ENCODE measurements around the gene CRACDL. TPM values are rescaled to one million over a fixed set of nuclear protein-coding genes. Genes with fewer than 3 reads are reported as not detected.

CRACDL gene
- total RNA-seq, 1 donor from 2014 or later = 3.0 TPM

GRCh38 chr2:98927027-98927426, 9.0 kb downstream of the CRACDL start:
- no peak for DNase-seq (ENCODE audit: low read depth in 2 of 2)

GRCh38 chr2:98926601-98927000, 9.4 kb downstream of the CRACDL start:
- no peak for DNase-seq (ENCODE audit: low read depth in 2 of 2)

- DNase-seq (ENCODE audit: low read depth in 2 of 2) = no peak
Observed at GRCh38 chr2:98924910-98925309, 11.1 kb downstream of the CRACDL start.

DNA sequence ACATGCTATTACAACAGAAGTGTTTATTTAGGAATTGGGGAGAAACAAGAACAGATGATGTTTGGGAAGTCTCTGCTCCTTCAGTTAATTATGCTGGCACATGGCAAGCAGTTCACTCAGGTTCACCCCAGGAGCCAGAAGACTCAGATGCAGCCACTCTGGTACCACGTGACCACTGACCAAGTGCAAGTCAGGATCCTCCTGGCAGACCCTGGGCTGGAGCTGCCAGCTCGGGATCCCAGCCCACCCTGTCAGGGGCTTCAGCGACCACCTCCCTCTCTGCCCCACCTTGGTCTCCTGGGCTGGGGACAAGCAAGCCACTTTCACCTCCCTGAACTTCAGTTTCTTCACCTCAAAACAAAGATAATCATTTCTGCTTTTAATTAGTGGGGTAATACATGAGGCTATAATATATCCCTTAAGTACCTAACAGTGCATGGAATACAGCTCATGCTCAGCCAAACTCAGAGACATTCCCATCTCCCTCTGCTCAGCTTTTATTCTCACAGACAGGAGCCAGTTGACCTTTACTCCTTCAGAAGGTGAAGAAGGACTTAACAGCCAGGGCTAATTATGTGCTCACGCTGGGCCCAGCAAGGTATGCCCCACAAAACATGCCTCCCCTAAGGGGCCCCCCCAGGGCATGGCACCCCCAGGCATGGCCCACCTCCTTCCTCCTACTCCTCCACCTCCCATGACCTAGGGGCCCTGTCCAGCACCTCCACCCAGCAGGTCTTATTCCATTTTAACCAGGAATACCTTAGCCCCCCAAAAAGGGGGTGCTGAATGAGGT, 11.8 kb downstream of the CRACDL start:
- DNase-seq (ENCODE audit: low read depth in 2 of 2) = no peak

- DNase-seq (ENCODE audit: low read depth in 2 of 2) = no peak
Observed at GRCh38 chr2:98923244-98923940, 12.6 kb downstream of the CRACDL start.

DNA sequence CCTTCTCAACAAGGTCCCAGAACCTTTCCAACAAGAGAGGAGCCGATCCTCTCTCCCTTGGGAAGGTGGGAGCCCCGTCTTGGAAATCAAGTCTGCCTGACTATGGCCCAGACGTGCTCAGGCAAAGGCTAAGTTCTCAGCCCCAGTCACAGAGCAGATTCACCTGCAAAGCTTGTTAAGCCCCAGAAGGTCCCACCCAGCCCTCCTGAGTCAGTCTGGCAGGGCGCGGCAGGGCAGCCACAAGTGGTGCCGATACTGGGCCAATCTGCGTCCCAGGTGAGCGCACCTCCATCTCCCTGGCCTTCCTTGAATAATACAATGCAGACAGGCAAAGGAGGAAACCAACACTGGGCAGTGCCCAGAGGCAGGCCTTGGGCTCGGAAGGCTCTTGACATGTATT, 15.0 kb downstream of the CRACDL start:
- DNase-seq (ENCODE audit: low read depth in 2 of 2) = no peak

GRCh38 chr2:98917031-98917471, 19.0 kb downstream of the CRACDL start:
- peak in 1 of 2 donors; percentile 78 for DNase-seq (ENCODE audit: low read depth in 2 of 2)

- DNase-seq (ENCODE audit: low read depth in 2 of 2) = peak in 1 of 2 donors; percentile 62
Observed at GRCh38 chr2:98915751-98916358, 20.2 kb downstream of the CRACDL start.

- DNase-seq (ENCODE audit: low read depth in 2 of 2) = no peak
Observed at GRCh38 chr2:98914713-98915580, 21.1 kb downstream of the CRACDL start.

DNA sequence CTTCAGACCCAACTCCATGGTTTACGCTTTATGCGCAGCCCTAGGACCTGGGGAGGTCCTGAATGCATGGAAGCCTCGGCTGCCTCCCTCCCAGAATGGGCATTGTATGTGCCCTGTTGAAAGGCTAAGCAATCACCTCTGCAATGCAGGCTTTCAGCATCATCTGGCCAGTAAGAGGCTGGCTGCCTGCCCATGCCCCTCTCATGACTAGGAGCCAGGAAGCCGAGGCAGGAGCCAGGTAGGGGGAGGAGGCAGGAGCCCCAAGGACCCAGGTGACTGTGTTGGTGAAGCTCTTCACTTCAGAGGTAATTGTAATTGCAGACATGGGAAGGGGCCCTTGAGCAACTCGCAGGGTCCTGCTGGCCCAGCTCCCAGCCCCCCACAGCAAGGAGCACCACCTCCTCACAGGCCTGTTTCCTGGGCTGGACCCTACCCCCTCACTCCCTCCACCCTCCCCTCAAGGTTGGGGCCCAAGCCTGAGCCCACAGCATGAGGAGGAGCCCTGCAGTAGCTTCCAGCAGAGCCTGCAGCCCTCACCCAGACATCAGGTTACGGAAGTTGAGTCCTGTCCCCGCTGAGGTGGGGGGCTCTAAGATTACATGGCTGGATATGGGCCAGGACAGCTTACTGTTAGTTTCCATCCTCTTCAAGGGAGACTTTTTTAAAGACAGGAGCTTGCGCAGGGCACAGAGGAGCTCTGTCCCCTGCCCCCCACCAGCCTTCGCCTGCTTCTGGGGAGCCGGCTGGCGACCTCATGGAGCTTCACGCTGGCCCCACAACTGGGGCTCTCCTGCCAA, 21.9 kb downstream of the CRACDL start:
- DNase-seq (ENCODE audit: low read depth in 2 of 2) = no peak

DNA sequence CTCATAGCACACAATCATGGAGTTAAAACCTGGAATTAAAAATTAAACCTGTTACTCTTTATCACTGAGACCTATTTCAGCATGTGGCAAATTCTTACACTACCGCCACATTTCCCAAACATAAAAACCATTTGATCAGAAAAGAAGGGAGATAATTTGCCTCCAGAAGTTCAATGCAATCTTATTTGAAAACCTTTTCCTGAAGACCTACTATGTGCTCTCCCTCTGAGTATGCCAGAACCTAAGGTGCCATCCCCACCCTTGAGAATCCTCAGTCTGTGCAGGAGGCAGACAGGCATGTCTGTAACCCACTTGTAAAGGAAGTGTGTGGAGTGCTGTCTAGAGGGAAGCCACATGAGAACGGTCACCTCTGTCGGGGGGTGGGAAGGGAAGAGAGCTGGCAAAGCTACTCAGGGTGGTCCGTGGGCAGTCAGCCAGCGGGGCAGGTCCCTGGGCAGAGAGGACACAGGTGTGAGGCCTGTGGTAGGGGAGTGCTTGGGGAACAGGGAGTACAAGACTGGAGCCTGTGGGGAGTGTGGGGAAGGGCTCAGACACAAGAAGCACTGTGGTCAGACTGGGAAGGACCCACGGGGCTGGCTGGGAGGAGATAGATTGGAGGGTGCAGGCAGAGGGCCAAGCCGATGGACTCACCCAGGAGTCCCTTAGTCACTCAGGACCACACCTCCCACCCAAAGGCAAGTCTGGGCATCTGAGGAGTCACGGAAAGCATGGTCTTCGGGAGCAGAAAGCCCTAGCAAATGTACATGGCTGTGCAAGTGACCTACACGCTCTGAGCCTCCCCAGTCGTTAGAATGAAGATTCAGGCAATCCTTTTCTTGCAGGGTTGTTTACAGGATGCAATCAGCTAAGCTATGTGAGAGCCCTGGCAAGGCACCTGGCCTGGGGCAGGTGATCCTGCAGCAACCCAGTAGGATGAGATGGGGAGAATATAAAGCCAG, 22.8 kb downstream of the CRACDL start:
- DNase-seq (ENCODE audit: low read depth in 2 of 2) = no peak

GRCh38 chr2:98912221-98912851, 23.7 kb downstream of the CRACDL start:
- peak in 1 of 2 donors; percentile 88 for DNase-seq (ENCODE audit: low read depth in 2 of 2)

DNA sequence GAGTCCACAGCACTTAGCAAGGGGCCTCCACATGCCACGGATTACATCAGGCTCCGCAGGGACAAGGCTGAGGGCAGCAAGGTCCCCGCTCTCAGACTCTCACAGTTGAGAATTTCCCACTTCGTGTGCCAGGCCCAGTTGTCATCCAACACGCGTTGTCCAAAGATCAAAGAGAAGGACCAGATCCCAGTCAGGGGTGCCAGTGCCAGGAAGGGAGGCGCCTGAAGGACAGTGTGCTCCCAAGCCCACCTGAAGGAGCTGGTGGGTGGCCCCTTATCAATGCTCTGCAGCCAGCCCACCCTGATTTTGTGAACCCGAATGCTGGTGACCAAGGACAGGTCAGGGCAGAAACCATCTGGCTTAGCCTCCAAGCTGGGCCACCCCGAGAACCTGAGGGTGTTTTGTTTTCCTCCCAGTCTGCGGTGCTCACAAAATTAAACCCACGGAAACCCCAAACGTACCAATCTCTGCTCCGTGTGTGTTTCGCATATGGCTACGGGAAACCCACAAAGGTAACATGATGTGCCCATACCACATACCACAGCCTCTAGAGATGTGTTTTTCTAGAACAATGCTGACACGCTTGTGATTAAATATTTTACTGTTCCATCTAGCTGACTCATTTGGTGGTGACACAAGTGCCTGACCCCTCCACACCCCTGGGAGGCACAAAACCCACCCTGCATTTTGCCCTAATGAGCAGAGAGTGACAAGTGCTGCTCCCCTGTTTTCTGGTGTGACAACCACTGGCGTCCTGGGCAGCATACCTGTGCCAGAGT, 24.5 kb downstream of the CRACDL start:
- DNase-seq (ENCODE audit: low read depth in 2 of 2) = peak in 1 of 2 donors; percentile 51

GRCh38 chr2:98911126-98911375, 25.0 kb downstream of the CRACDL start:
- DNase-seq (ENCODE audit: low read depth in 2 of 2) = no peak

DNA sequence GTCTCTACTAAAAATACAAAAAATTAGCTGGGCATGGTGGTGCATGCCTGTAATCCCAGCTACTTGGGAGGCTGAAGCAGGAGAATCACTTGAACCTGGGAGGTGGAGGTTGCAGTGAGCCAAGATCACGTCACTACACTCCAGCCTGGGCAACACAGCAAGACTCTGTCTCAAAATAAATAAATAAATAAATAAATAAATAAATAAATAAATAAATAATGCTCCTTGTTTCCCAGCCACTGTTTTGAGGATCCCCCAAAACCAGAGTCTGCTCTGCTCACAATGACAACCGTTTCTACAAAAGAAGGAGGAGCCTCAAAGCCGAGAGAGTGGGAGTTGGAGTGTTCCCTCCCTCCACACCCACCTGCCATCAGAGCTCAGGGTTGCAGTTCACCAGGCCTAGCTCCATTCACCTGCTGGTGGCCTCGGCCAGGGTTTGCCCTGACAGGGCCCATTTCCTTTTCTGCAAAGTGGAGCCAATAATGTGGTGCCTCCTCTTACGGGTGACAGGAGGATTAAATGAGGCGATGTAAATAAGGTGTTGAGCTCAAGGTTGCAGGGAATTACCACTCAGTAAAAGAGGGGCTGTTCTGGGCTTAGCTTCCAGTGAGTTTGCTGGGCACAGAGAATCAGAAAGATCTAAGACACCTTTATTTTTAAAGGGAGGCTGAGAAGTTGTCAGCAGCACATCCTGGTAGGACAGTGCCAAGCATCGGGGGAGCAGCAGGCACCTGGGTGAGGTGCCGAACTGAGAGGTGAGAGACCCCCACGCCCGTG, 25.5 kb downstream of the CRACDL start:
- DNase-seq (ENCODE audit: low read depth in 2 of 2) = no peak

DNA sequence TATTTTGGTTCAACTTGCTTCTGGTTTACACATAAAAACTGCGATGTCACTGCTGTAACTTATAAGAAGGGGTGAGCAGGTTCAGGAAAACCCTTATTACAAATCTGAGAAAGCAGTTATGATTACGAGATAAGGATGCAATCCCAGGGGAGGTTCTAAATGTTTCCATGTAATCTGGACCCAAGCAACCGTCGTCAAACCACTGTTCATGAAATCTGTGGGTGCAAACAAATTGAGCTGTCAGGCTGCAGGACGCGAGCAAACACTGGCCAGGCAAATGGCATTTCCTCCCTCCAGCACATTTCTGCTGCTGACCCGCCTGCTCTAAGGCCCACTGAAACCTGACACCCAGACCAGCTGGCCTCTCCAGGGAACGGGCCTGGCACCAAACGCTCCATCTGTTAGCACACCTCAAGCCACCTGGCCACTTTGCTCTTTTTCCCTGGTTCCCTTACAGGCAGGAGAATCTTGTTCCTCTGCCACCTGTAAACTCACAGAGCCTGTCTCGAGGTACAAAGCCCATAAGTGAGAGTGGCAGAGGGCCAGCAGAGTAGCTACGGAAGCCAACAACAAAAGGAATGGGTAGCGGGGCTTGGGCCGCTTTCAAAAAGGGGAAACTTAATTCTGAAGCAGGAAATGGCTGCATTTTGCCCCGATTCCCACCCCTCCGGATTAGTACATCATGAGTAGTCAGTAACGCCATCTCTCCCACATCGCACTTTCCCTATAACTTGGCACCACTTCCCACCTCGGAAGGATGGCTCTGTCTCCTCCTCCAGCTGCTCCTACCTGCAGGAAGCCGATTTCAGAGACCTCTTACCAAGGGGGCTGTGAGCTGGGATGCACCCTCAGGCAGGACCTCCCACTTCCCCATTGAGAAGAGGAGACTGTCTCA, 26.5 kb downstream of the CRACDL start:
- DNase-seq (ENCODE audit: low read depth in 2 of 2) = peak; percentile 75 to 96

DNA sequence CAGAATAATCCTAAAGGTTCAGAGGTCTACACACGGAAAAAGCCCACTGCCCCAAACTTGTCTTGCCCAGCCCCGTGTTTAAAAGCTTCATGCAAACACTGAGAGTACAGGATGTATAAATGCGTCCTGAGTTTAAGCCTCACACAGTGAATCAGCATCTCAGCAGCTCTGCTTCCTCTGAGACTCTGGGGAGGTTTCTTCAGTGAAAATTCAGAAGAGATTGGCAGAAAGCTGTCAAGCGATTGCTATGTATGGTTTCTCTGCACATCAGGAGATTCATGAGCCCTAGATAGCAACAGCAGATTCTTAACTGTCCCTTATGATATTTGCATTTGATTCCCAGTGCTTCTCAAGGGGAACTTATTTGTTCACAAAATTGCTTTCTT, 27.1 kb downstream of the CRACDL start:
- peak in 1 of 2 donors; percentile 62 for DNase-seq (ENCODE audit: low read depth in 2 of 2)

Measured in dermis microvascular lymphatic vessel endothelial cell (primary cell).